ENCODE results near the gene KCNN3. TPM values are rescaled to one million over a fixed set of nuclear protein-coding genes. Genes with fewer than 3 reads are reported as not detected.

The KCNN3 gene
- total RNA-seq, 4 donors from 2014 or later: 0.21 to 0.78 (median 0.26) TPM

GRCh38 chr1:154755858-154756730, 114.0 kb downstream of the KCNN3 start:
- Histone ChIP-seq H3K27me3 (peaks cover 0 to 36% of the 10 kb centered on the region in 2 donors), H3K27ac (no peak overlapping the region), H3K9me3 (no peaks in the 10 kb centered on the region), H3K4me3 (no peak overlapping the region), H3K36me3 (no peaks in the 10 kb centered on the region), H3K4me1 (peaks cover 0 to 8% (median 7%) of the 10 kb centered on the region in 4 donors)
- TF ChIP-seq CTCF (IDR thresholded peaks at IDR 0.05) (no peak), POLR2A (IDR thresholded peaks at IDR 0.05) (no peak), EP300 (IDR thresholded peaks at IDR 0.05) (no peak)
- no peak for DNase-seq (ENCODE audit: low spot score in 2 of 2)
- WGBS, 2 donors: 68 to 76% methylated on average over 6 of the region's 6 CpGs

GRCh38 chr1:154753426-154753825, 116.7 kb downstream of the KCNN3 start:
- WGBS, 2 donors: 72 to 78% methylated on average over 7 of the region's 7 CpGs

GRCh38 chr1:154752273-154753030, 117.6 kb downstream of the KCNN3 start:
- H3K27ac ChIP-seq: no peak overlapping the region
- DNase-seq (ENCODE audit: low spot score in 2 of 2): no peak
- H3K9me3 ChIP-seq: no peaks in the 10 kb centered on the region
- 81 to 84% methylated on average over 12 of the region's 12 CpGs for WGBS, 2 donors
- H3K4me1 ChIP-seq: no peaks in the 10 kb centered on the region
- no peak overlapping the region for H3K4me3 ChIP-seq
- no peak for TF ChIP-seq CTCF (IDR thresholded peaks at IDR 0.05)
- no peak for TF ChIP-seq POLR2A (IDR thresholded peaks at IDR 0.05)
- no peak for TF ChIP-seq EP300 (IDR thresholded peaks at IDR 0.05)
- H3K27me3 ChIP-seq: peaks cover 0 to 44% of the 10 kb centered on the region in 2 donors
- no peaks in the 10 kb centered on the region for H3K36me3 ChIP-seq

More at GRCh38 chr1:154753426-154753825, 116.7 kb downstream of the KCNN3 start:
- H3K36me3 ChIP-seq: no peaks in the 10 kb centered on the region
- no peaks in the 10 kb centered on the region for H3K4me1 ChIP-seq
- H3K9me3 ChIP-seq: no peaks in the 10 kb centered on the region
- no peak for DNase-seq (ENCODE audit: low spot score in 2 of 2)
- H3K4me3 ChIP-seq: no peak overlapping the region
- no peak overlapping the region for H3K27ac ChIP-seq
- TF ChIP-seq EP300 (IDR thresholded peaks at IDR 0.05) (no peak), POLR2A (IDR thresholded peaks at IDR 0.05) (no peak), CTCF (IDR thresholded peaks at IDR 0.05) (no peak)
- H3K27me3 ChIP-seq: peaks cover 0 to 40% of the 10 kb centered on the region in 2 donors

- Histone ChIP-seq H3K4me1 (no peaks in the 10 kb centered on the region), H3K27me3 (peaks cover 0 to 52% of the 10 kb centered on the region in 2 donors), H3K9me3 (no peaks in the 10 kb centered on the region), H3K36me3 (no peaks in the 10 kb centered on the region), H3K27ac (no peak overlapping the region), H3K4me3 (no peak overlapping the region)
- DNase-seq (ENCODE audit: low spot score in 2 of 2): no peak
- WGBS, 2 donors: 47 to 52% methylated on average over 5 of the region's 5 CpGs
- TF ChIP-seq EP300 (IDR thresholded peaks at IDR 0.05) (no peak), POLR2A (IDR thresholded peaks at IDR 0.05) (no peak), CTCF (IDR thresholded peaks at IDR 0.05) (no peak)
These were observed 118.4 kb downstream of the KCNN3 start for GRCh38 chr1:154751690-154752089.
